SK-N-SH (cell line): ENCODE measurements around the gene SCO2. TPM values are rescaled to one million over a fixed set of nuclear protein-coding genes. Genes with fewer than 3 reads are reported as not detected.
A peak's percentile ranks its signal among the peaks of the same experiment; 100 is the strongest.

ENCODE experiments used
- CTCF ChIA-PET: fragments of 300-600, 350-600 bp; formaldehyde crosslinking; extraction: SDS; loops from one replicate; lab custom pipeline; 2021; lab: Yijun Ruan, JAX
- POLR2A ChIA-PET: fragments of 350-600 bp; sonication (Branson Sonifier 250); formaldehyde crosslinking; extraction: SDS; loops from one replicate; lab custom pipeline; 2020; ENCODE audit warnings: antibody characterized with exemption, inconsistent platforms; lab: Yijun Ruan, JAX
- DNase-seq: peaks from one replicate; pipeline ENCODE4 v3.0.0; 2012
- H2AFZ ChIP-seq: fragments of 200-600 bp; sonication (generic); 2 replicates; pipeline ENCODE4 v1.8.1; 2016; ENCODE audit warnings: antibody characterized with exemption, mild to moderate bottlenecking, low read depth
- H3F3A ChIP-seq: fragments of 200-600 bp; sonication (generic); replicated peaks from 2 replicates; pipeline ENCODE3; 2016; ENCODE audit warnings: antibody characterized with exemption, mild to moderate bottlenecking; ENCODE audit not compliant: insufficient read depth
- H3K27ac ChIP-seq, 2 experiments: fragments of 200-500 bp in 1 of 2; fragments of 200-600 bp in 1 of 2; sonication (Bioruptor generic) in 1 of 2; sonication (generic), shearing (Covaris generic) in 1 of 2; 2 replicates each; pipeline versions ENCODE4 v1.5.1 to v1.6.1; 2014 to 2016; ENCODE audit warnings: low read depth in 2 of 2, inconsistent platforms in 1 of 2, low read length in 1 of 2, mild to moderate bottlenecking in 1 of 2, mixed read lengths in 1 of 2
- H3K27me3 ChIP-seq: fragments of 200-600 bp; sonication (generic), shearing (Covaris generic); 2 replicates; pipeline ENCODE4 v1.6.1; 2016; ENCODE audit warnings: mixed run types; ENCODE audit not compliant: insufficient read depth
- H3K36me3 ChIP-seq, 2 experiments: fragments of 200-500 bp in 1 of 2; fragments of 200-600 bp in 1 of 2; sonication (Bioruptor generic) in 1 of 2; sonication (generic) in 1 of 2; replicated peaks in 1 of 2; 2 replicates each; pipeline versions ENCODE3 to v1.5.1; 2014 to 2016; ENCODE audit warnings: low read length in 1 of 2, mild to moderate bottlenecking in 1 of 2; ENCODE audit not compliant: insufficient read depth in 2 of 2, control insufficient read depth in 1 of 2
- H3K4me1 ChIP-seq, 2 experiments: fragments of 200-500 bp in 1 of 2; fragments of 200-600 bp in 1 of 2; sonication (Bioruptor generic) in 1 of 2; sonication (generic), shearing (Covaris generic) in 1 of 2; 2 replicates each; pipeline versions ENCODE4 v1.5.1 to v1.6.1; 2014 to 2016; ENCODE audit warnings: low read depth in 1 of 2, low read length in 1 of 2, mixed run types in 1 of 2; ENCODE audit not compliant: insufficient read depth in 2 of 2, control insufficient read depth in 1 of 2
- H3K4me2 ChIP-seq: fragments of 200-600 bp; sonication (generic), shearing (Covaris generic); 2 replicates; pipeline ENCODE4 v1.6.1; 2017; ENCODE audit warnings: mixed run types
- H3K4me3 ChIP-seq, 2 experiments: fragments of 200-500 bp in 1 of 2; fragments of 200-600 bp in 1 of 2; sonication (Bioruptor generic) in 1 of 2; sonication (generic), shearing (Covaris generic) in 1 of 2; 2 replicates each; pipeline versions ENCODE4 v1.5.1 to v1.8.1; 2014 to 2016; ENCODE audit warnings: low read depth in 2 of 2, inconsistent platforms in 1 of 2, low read length in 1 of 2, mild to moderate bottlenecking in 1 of 2, mixed read lengths in 1 of 2, moderate library complexity in 1 of 2
- H3K79me2 ChIP-seq: fragments of 200-600 bp; sonication (generic); 2 replicates; pipeline ENCODE4 v1.8.1; 2017; ENCODE audit warnings: mild to moderate bottlenecking; ENCODE audit not compliant: insufficient read depth
- H3K9ac ChIP-seq: fragments of 200-600 bp; sonication (generic); 2 replicates; pipeline ENCODE4 v1.6.1; 2017; ENCODE audit warnings: mixed run types
- H3K9me2 ChIP-seq: fragments of 200-600 bp; sonication (generic); 2 replicates; pipeline ENCODE4 v1.6.1; 2017; ENCODE audit warnings: mixed run types
- H3K9me3 ChIP-seq: fragments of 200-600 bp; sonication (generic); 2 replicates; pipeline ENCODE4 v1.6.1; 2017; ENCODE audit warnings: mixed run types, mild to moderate bottlenecking, moderate library complexity
- H4K20me1 ChIP-seq: fragments of 200-600 bp; sonication (generic); 2 replicates; pipeline ENCODE4 v1.6.1; 2017; ENCODE audit warnings: mild to moderate bottlenecking, mixed run types; ENCODE audit not compliant: insufficient read depth
- CHD2 ChIP-seq: fragments of 150-350 bp; IDR thresholded peaks from 2 replicates; pipeline ENCODE4 v1.6.1; 2018; ENCODE audit warnings: low read length; ENCODE audit not compliant: partially characterized antibody
- EP300 ChIP-seq, 2 experiments: IDR thresholded peaks; 2 replicates each; pipeline versions ENCODE4 v1.4.0 to v1.6.1; 2012; ENCODE audit warnings: borderline replicate concordance in 1 of 2, low read depth in 1 of 2, low read length in 1 of 2
- EZH2phosphoT487 ChIP-seq: fragments of 200-600 bp; sonication (generic); IDR thresholded peaks from 2 replicates; pipeline ENCODE4 v1.6.1; 2017; ENCODE audit warnings: low read depth, mixed run types, mild to moderate bottlenecking, antibody characterized with exemption, moderate library complexity, borderline replicate concordance
- GATA2 ChIP-seq: sonication (generic); formaldehyde crosslinking; IDR thresholded peaks from 2 replicates; pipeline ENCODE4 v1.5.0; 2020; ENCODE audit warnings: mild to moderate bottlenecking, missing genetic modification reagents
- JUND ChIP-seq: IDR thresholded peaks from 2 replicates; pipeline ENCODE4 v1.4.0; 2012
- MEF2A ChIP-seq: IDR thresholded peaks from 2 replicates; pipeline ENCODE4 v1.4.0; 2012; ENCODE audit warnings: low read depth, borderline replicate concordance
- MXI1 ChIP-seq: IDR thresholded peaks from 2 replicates; pipeline ENCODE4 v1.6.1; 2012; ENCODE audit warnings: mild to moderate bottlenecking, low read depth, low read length, improper control_type of control experiment
- NRF1 ChIP-seq: IDR thresholded peaks from 2 replicates; pipeline ENCODE4 v1.6.1; 2012; ENCODE audit warnings: low read depth, mild to moderate bottlenecking, low read length
- POLR2AphosphoS5 ChIP-seq: IDR thresholded peaks from 2 replicates; pipeline ENCODE4 v1.6.1; 2012; ENCODE audit warnings: low read depth, low read length
- RAD21 ChIP-seq: IDR thresholded peaks from 2 replicates; pipeline ENCODE4 v1.6.1; 2012; ENCODE audit warnings: mild to moderate bottlenecking, low read length
- RXRA ChIP-seq: IDR thresholded peaks from 2 replicates; pipeline ENCODE4 v1.4.0; 2012; ENCODE audit warnings: low read depth, mild to moderate bottlenecking, borderline replicate concordance
- SMC3 ChIP-seq: IDR thresholded peaks from 2 replicates; pipeline ENCODE4 v1.6.1; 2012; ENCODE audit warnings: low read depth, low read length, improper control_type of control experiment
- TAF1 ChIP-seq: IDR thresholded peaks from 2 replicates; pipeline ENCODE4 v1.6.1; 2012; ENCODE audit warnings: low read depth, mild to moderate bottlenecking, low read length, moderate library complexity, borderline replicate concordance
- WGBS: methylation state at CpG from one replicate; pipeline ENCODE4 v1.1.6; 2017; ENCODE audit warnings: low lambda C conversion rate; 5-methylcytosine and 5-hydroxymethylcytosine counted together
- polyA plus RNA-seq, 3 experiments: library from polyadenylated mRNA; depleted of rRNA; stranded (reverse); fragments of >200 nt; gene quantifications; 2 replicates each; pipeline ENCODE4 v1.2.3, GENCODE V29; 2012
- TF ChIP-seq, protein P1 (sequence below): fragments of 150-350 bp; IDR thresholded peaks from 2 replicates; pipeline ENCODE4 v1.6.1; 2017; ENCODE audit warnings: antibody characterized with exemption, low read length, low read depth, borderline replicate concordance
- TF ChIP-seq, protein P2 (sequence below): fragments of 200-600 bp; sonication (generic); IDR thresholded peaks from 2 replicates; pipeline ENCODE4 v1.6.1; 2017; ENCODE audit warnings: antibody characterized with exemption, mild to moderate bottlenecking, moderate library complexity
- TF ChIP-seq, protein P3 (sequence below): IDR thresholded peaks from 2 replicates; pipeline ENCODE4 v1.4.0; 2012; ENCODE audit warnings: low read depth, borderline replicate concordance
- TF ChIP-seq, protein P4 (sequence below): fragments of 150-350 bp; IDR thresholded peaks from 2 replicates; pipeline ENCODE4 v1.6.1; 2016; ENCODE audit warnings: mild to moderate bottlenecking, low read depth, low read length

Gene SCO2
- polyA plus RNA-seq, 1 of the 3 experiments (the other 2 are of a cell fraction), result 4.0 TPM

DNA sequence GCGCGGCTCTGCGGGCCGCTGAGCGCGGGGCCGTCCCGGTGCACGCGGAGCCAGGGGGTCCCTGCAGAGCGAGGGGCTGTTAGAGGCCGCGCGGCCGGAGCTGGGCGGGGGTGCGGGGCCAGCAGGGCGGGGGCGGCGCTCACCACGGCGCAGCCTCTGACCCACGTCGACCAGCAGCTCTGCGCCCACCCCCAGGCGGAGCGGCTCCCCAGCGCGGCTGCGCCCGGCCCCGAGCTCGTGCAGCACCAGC, 385 bp upstream of the SCO2 start:
- H3K4me1 ChIP-seq, result peaks cover 7 to 24% of the 10 kb centered on the region in 2 experiments; a peak in 2 of 4 replicates
- H3K4me3 ChIP-seq, result peak overlapping the region; percentile 80 to 81
- H3K36me3 ChIP-seq, result peaks cover 7 to 30% of the 10 kb centered on the region in 2 experiments
- H3K4me2 ChIP-seq, result peak overlapping the region; percentile 93
- no CpG with 5 or more reads among the region's 33 CpGs for WGBS
- no peaks in the 10 kb centered on the region for H3K9me3 ChIP-seq
- no peaks in the 10 kb centered on the region for H3K9me2 ChIP-seq
- H2AFZ ChIP-seq, result peak overlapping the region; percentile 76
- ChIA-PET CTCF (interaction anchor here (0.5 to 3.4 kb wide), 43 partner anchors 10 to 288 kb away, joined by 3 to 53 read pairs (median 4); partner anchors contain the start of genes CHKB, HDAC10, KLHDC7B and LMF2), POLR2A (interaction anchor here (0.6 to 2.9 kb wide), 16 partner anchors 13 to 282 kb away, joined by 3 to 12 read pairs (median 5); partner anchors contain the start of genes ADM2, CHKB, KLHDC7B and LMF2)
- H3K27ac ChIP-seq, result peak overlapping the region; percentile 68 to 93
- H4K20me1 ChIP-seq, result peaks cover 8% of the 10 kb centered on the region; the same call in 1 of the 2 replicates
- H3K79me2 ChIP-seq, result peaks cover 18% of the 10 kb centered on the region
- H3K9ac ChIP-seq, result peak overlapping the region; percentile 80
- H3K27me3 ChIP-seq, result no peaks in the 10 kb centered on the region
- no peak for DNase-seq
- TF ChIP-seq GATA2 (no peak), NRF1 (0 out of 2 replicates have a peak, but pooled peaks have one; percentile 11)
- peaks cover 19% of the 10 kb centered on the region for H3F3A ChIP-seq

DNA sequence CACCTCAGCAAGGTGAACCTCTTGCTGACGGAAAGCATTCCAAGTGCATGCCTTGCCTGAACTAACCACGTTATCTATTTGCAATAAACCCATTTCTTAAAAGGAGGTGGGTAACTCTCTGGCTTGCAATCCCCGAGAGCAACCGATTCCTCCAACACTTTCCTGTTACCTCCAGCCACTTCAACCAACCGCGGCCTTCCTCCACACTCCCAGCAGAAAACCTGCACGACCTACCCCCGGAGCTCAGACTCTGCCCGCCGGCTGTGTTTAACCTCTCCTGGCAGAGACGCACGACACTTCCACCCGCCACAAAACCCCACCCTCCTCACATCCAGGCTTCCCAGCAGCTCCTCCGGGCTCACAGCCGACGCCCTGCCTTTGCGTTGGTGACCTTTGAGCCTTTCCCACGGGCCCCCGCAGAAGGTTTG, 708 bp downstream of the SCO2 start:
- TF ChIP-seq, protein P1, sequence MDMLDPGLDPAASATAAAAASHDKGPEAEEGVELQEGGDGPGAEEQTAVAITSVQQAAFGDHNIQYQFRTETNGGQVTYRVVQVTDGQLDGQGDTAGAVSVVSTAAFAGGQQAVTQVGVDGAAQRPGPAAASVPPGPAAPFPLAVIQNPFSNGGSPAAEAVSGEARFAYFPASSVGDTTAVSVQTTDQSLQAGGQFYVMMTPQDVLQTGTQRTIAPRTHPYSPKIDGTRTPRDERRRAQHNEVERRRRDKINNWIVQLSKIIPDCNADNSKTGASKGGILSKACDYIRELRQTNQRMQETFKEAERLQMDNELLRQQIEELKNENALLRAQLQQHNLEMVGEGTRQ, result no peak
- TF ChIP-seq JUND (no peak), RXRA (no peak), MXI1 (no peak), CHD2 (no peak), EZH2phosphoT487 (no peak), POLR2AphosphoS5 (no peak), MEF2A (no peak), SMC3 (no peak), GATA2 (no peak), RAD21 (no peak), TAF1 (no peak), EP300 (IDR thresholded peaks at IDR 0.05; ENCODE audit: borderline replicate concordance in 1 of 2, low read depth in 1 of 2, low read length in 1 of 2) (no peak)
- TF ChIP-seq, protein P2, sequence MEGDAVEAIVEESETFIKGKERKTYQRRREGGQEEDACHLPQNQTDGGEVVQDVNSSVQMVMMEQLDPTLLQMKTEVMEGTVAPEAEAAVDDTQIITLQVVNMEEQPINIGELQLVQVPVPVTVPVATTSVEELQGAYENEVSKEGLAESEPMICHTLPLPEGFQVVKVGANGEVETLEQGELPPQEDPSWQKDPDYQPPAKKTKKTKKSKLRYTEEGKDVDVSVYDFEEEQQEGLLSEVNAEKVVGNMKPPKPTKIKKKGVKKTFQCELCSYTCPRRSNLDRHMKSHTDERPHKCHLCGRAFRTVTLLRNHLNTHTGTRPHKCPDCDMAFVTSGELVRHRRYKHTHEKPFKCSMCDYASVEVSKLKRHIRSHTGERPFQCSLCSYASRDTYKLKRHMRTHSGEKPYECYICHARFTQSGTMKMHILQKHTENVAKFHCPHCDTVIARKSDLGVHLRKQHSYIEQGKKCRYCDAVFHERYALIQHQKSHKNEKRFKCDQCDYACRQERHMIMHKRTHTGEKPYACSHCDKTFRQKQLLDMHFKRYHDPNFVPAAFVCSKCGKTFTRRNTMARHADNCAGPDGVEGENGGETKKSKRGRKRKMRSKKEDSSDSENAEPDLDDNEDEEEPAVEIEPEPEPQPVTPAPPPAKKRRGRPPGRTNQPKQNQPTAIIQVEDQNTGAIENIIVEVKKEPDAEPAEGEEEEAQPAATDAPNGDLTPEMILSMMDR, result no peak
- TF ChIP-seq, protein P3, sequence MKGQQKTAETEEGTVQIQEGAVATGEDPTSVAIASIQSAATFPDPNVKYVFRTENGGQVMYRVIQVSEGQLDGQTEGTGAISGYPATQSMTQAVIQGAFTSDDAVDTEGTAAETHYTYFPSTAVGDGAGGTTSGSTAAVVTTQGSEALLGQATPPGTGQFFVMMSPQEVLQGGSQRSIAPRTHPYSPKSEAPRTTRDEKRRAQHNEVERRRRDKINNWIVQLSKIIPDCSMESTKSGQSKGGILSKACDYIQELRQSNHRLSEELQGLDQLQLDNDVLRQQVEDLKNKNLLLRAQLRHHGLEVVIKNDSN, result no peak
- TF ChIP-seq, protein P4, sequence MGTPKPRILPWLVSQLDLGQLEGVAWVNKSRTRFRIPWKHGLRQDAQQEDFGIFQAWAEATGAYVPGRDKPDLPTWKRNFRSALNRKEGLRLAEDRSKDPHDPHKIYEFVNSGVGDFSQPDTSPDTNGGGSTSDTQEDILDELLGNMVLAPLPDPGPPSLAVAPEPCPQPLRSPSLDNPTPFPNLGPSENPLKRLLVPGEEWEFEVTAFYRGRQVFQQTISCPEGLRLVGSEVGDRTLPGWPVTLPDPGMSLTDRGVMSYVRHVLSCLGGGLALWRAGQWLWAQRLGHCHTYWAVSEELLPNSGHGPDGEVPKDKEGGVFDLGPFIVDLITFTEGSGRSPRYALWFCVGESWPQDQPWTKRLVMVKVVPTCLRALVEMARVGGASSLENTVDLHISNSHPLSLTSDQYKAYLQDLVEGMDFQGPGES, result no peak
- TF ChIP-seq, all 33 proteins: peak for 0
- H3F3A ChIP-seq, result peaks cover 19% of the 10 kb centered on the region
- H3K79me2 ChIP-seq, result peaks cover 18% of the 10 kb centered on the region
- no peaks in the 10 kb centered on the region for H3K9me2 ChIP-seq
- H3K9ac ChIP-seq, result peak overlapping the region; percentile 80
- peaks cover 7 to 24% of the 10 kb centered on the region in 2 experiments; a peak in 2 of 4 replicates for H3K4me1 ChIP-seq
- peak overlapping the region; percentile 80 to 81 for H3K4me3 ChIP-seq
- no peak for DNase-seq
- H3K27ac ChIP-seq, result peak overlapping the region; percentile 68 to 89
- H3K27me3 ChIP-seq, result no peaks in the 10 kb centered on the region
- peaks cover 7 to 30% of the 10 kb centered on the region in 2 experiments for H3K36me3 ChIP-seq
- H3K9me3 ChIP-seq, result no peaks in the 10 kb centered on the region
- WGBS, result 17% methylated on average over 17 of the region's 19 CpGs
- H4K20me1 ChIP-seq, result peaks cover 8% of the 10 kb centered on the region; the same call in 1 of the 2 replicates
- peak overlapping the region; percentile 93 for H3K4me2 ChIP-seq
- peak overlapping the region; percentile 65; the same call in 1 of the 2 replicates for H2AFZ ChIP-seq
- ChIA-PET CTCF (interaction anchor here (1.0 to 3.4 kb wide), 13 partner anchors 9 to 287 kb away, joined by 3 to 53 read pairs (median 7); partner anchors contain the start of genes CHKB, SYCE3 and TUBGCP6), POLR2A (interaction anchor here (0.9 to 2.9 kb wide), 12 partner anchors 9 to 121 kb away, joined by 3 to 12 read pairs (median 6); partner anchors contain the start of genes CHKB, KLHDC7B, LMF2 and NCAPH2)
